Neural cell (in vitro differentiated cells): Measurements from ENCODE around the gene NALCN. TPM values are rescaled to one million over a fixed set of nuclear protein-coding genes. Genes with fewer than 3 reads are reported as not detected.

ENCODE experiments used
- H2AFZ ChIP-seq: fragments of 200-600, 300-800 bp; sonication (generic), shearing (Covaris generic); 2 replicates; pipeline ENCODE4 v1.6.0; 2014; ENCODE audit warnings: low read depth, mild to moderate bottlenecking, antibody characterized with exemption, low read length, moderate library complexity
- H3F3A ChIP-seq: fragments of 200-600 bp; shearing (Covaris generic); 2 replicates; pipeline ENCODE4 v1.6.1; 2016; ENCODE audit warnings: mild to moderate bottlenecking, moderate library complexity, mixed read lengths, antibody characterized with exemption, low read length; ENCODE audit not compliant: insufficient read depth, poor library complexity, severe bottlenecking
- H3K27ac ChIP-seq: fragments of 200-600, 300-800 bp; sonication (generic), shearing (Covaris generic); 2 replicates; pipeline ENCODE4 v1.5.1; 2014; ENCODE audit warnings: mild to moderate bottlenecking, low read length, moderate library complexity
- H3K27me3 ChIP-seq: fragments of 300-800, 200-600 bp; sonication (generic), shearing (Covaris generic); 2 replicates; pipeline ENCODE4 v1.6.0; 2014; ENCODE audit warnings: mild to moderate bottlenecking, low read depth, low read length, moderate library complexity; ENCODE audit not compliant: insufficient read depth
- H3K36me3 ChIP-seq: fragments of 300-800, 200-600 bp; sonication (generic), shearing (Covaris generic); 2 replicates; pipeline ENCODE4 v1.5.1; 2014; ENCODE audit warnings: mild to moderate bottlenecking, antibody characterized with exemption, low read length, moderate library complexity; ENCODE audit not compliant: insufficient read depth
- H3K4me2 ChIP-seq: fragments of 300-800, 200-600 bp; sonication (generic), shearing (Covaris generic); 2 replicates; pipeline ENCODE4 v1.6.0; 2014; ENCODE audit warnings: mild to moderate bottlenecking, low read length
- H3K4me3 ChIP-seq: fragments of 300-800, 200-600 bp; sonication (generic), shearing (Covaris generic); 2 replicates; pipeline ENCODE4 v1.5.1; 2014; ENCODE audit warnings: mild to moderate bottlenecking, low read length, moderate library complexity
- H3K79me2 ChIP-seq: fragments of 200-600 bp; shearing (Covaris generic); replicated peaks from 2 replicates; pipeline ENCODE4 v1.6.0; 2014; ENCODE audit warnings: mild to moderate bottlenecking, low read length, moderate library complexity; ENCODE audit not compliant: insufficient read depth
- H3K9ac ChIP-seq: fragments of 300-800, 200-600 bp; sonication (generic), shearing (Covaris generic); 2 replicates; pipeline ENCODE4 v1.6.1; 2016; ENCODE audit warnings: mild to moderate bottlenecking, low read length, mixed read lengths
- H3K9me2 ChIP-seq: fragments of 200-600 bp; shearing (Covaris generic); 2 replicates; pipeline ENCODE4 v1.6.1; 2016; ENCODE audit warnings: mild to moderate bottlenecking, low read length, mixed read lengths; ENCODE audit not compliant: insufficient read depth
- H3K9me3 ChIP-seq: fragments of 200-600, 300-800 bp; sonication (generic), shearing (Covaris generic); 2 replicates; pipeline ENCODE4 v1.6.1; 2016; ENCODE audit warnings: mild to moderate bottlenecking, mixed run types, low read length, moderate library complexity, mixed read lengths
- H4K20me1 ChIP-seq: fragments of 200-600 bp; shearing (Covaris generic); 2 replicates; pipeline ENCODE4 v1.6.1; 2016; ENCODE audit warnings: mild to moderate bottlenecking, mixed run types; ENCODE audit not compliant: insufficient read depth
- CTCF ChIP-seq: fragments of 450-650 bp; IDR thresholded peaks from 2 replicates; pipeline ENCODE4 v1.5.1; 2014; ENCODE audit warnings: antibody characterized with exemption, mild to moderate bottlenecking, moderate library complexity; ENCODE audit not compliant: poor library complexity, severe bottlenecking
- EP300 ChIP-seq: fragments of 450-650 bp; conservative IDR thresholded peaks from 2 replicates; pipeline ENCODE4 v1.6.1; 2014; ENCODE audit warnings: antibody characterized with exemption, mild to moderate bottlenecking, moderate library complexity; ENCODE audit not compliant: poor library complexity, severe bottlenecking
- EZH2 ChIP-seq: fragments of 200-600, 300-800 bp; shearing (Covaris generic), sonication (generic); IDR thresholded peaks from 2 replicates; pipeline ENCODE4 v1.6.1; 2014; ENCODE audit warnings: antibody characterized with exemption, low read length, borderline replicate concordance, mild to moderate bottlenecking; ENCODE audit not compliant: insufficient read depth, poor library complexity, severe bottlenecking
- MXI1 ChIP-seq: fragments of 450-650 bp; conservative IDR thresholded peaks from 2 replicates; pipeline ENCODE4 v1.6.1; 2014; ENCODE audit warnings: antibody characterized with exemption, mild to moderate bottlenecking; ENCODE audit not compliant: poor library complexity, severe bottlenecking
- POLR2AphosphoS5 ChIP-seq: IDR thresholded peaks from 2 replicates; pipeline ENCODE4 v1.6.1; 2012
- RAD21 ChIP-seq: fragments of 450-650 bp; conservative IDR thresholded peaks from 2 replicates; pipeline ENCODE4 v1.6.1; 2014; ENCODE audit warnings: antibody characterized with exemption, mild to moderate bottlenecking, moderate library complexity
- REST ChIP-seq: IDR thresholded peaks from 2 replicates; pipeline ENCODE4 v1.6.1; 2012; ENCODE audit warnings: borderline replicate concordance
- SMC3 ChIP-seq: fragments of 450-650 bp; conservative IDR thresholded peaks from 2 replicates; pipeline ENCODE4 v1.6.1; 2014; ENCODE audit warnings: antibody characterized with exemption, mild to moderate bottlenecking, moderate library complexity; ENCODE audit not compliant: poor library complexity
- TAF1 ChIP-seq: IDR thresholded peaks from 2 replicates; pipeline ENCODE4 v1.6.1; 2012; ENCODE audit warnings: low read depth
- polyA plus RNA-seq: library from polyadenylated mRNA; depleted of rRNA; stranded (reverse); fragments of >200 nt; gene quantifications from 2 replicates; pipeline ENCODE4 v1.2.3, GENCODE V29; 2014

NALCN gene
- polyA plus RNA-seq, 1 donor from 2014 or later, result 24.1 TPM

GRCh38 chr13:101424381-101425155, 8.3 kb upstream of the NALCN start:
- Histone ChIP-seq H3K4me3 (no peak overlapping the region), H3K36me3 (no peaks in the 10 kb centered on the region), H3K4me2 (no peak overlapping the region), H3K27me3 (no peaks in the 10 kb centered on the region), H3K79me2 (no peaks in the 10 kb centered on the region), H2AFZ (no peak overlapping the region), H4K20me1 (no peaks in the 10 kb centered on the region), H3K9me3 (no peaks in the 10 kb centered on the region), H3K27ac (no peak overlapping the region), H3K9ac (no peak overlapping the region), H3F3A (no peaks in the 10 kb centered on the region), H3K9me2 (no peaks in the 10 kb centered on the region)
- TF ChIP-seq MXI1 (no peak), SMC3 (no peak), POLR2AphosphoS5 (no peak), TAF1 (no peak), REST (no peak), EZH2 (no peak), EP300 (no peak), RAD21 (no peak), CTCF (no peak)

GRCh38 chr13:101423872-101424271, 7.6 kb upstream of the NALCN start:
- H3K4me3 ChIP-seq, result no peak overlapping the region

More at GRCh38 chr13:101423872-101424271, 7.6 kb upstream of the NALCN start:
- no peak overlapping the region for H3K9ac ChIP-seq
- no peaks in the 10 kb centered on the region for H3K27me3 ChIP-seq
- no peak overlapping the region for H3K4me2 ChIP-seq
- H3K79me2 ChIP-seq, result no peaks in the 10 kb centered on the region
- no peak overlapping the region for H2AFZ ChIP-seq
- TF ChIP-seq SMC3, result no peak
- TF ChIP-seq MXI1, result no peak
- TF ChIP-seq EZH2, result no peak
- TF ChIP-seq RAD21, result no peak
- no peaks in the 10 kb centered on the region for H3F3A ChIP-seq
- H3K9me3 ChIP-seq, result no peaks in the 10 kb centered on the region
- no peaks in the 10 kb centered on the region for H3K9me2 ChIP-seq
- no peak overlapping the region for H3K27ac ChIP-seq
- H3K36me3 ChIP-seq, result no peaks in the 10 kb centered on the region
- H4K20me1 ChIP-seq, result no peaks in the 10 kb centered on the region
